Measurements from ENCODE around the gene LYPD4. TPM values are rescaled to one million over a fixed set of nuclear protein-coding genes. Genes with fewer than 3 reads are reported as not detected.
A peak's percentile ranks its signal among the peaks of the same experiment; 100 is the strongest.

LYPD4 gene
- total RNA-seq, 2 experiments from 2014 or later: not detected

- POLR2A ChIA-PET: interaction anchor here (0.7 to 3.6 kb wide), 6 partner anchors 10 to 60 kb away, joined by 3 to 18 read pairs (median 6); partner anchors contain the start of genes CD79A and RPS19
- H3K4me1 ChIP-seq (ENCODE audit: insufficient read depth, low read length, poor library complexity, severe bottlenecking): peaks cover 55% of the 10 kb centered on the region
Observed at GRCh38 chr19:41886761-41887710, 42.6 kb upstream of the LYPD4 start.

GRCh38 chr19:41883821-41884733, 39.6 kb upstream of the LYPD4 start:
- BruUV-seq (replicated peaks): no TSS peak
- POLR2A ChIA-PET: interaction anchor here (0.6 to 1.2 kb wide), 5 partner anchors 9 to 62 kb away, joined by 3 to 6 read pairs (median 3); no protein-coding TSS in a partner anchor
- peaks cover 49% of the 10 kb centered on the region for H3K79me2 ChIP-seq (ENCODE audit: insufficient read depth, low read depth, low read length)

More at GRCh38 chr19:41886761-41887710, 42.6 kb upstream of the LYPD4 start:
- intact Hi-C loops (cut with micrococcal nuclease; ENCODE audit: unreplicated experiment): loop anchor here (1.0 to 2.0 kb wide), 5 partner anchors 10 to 71 kb away; partner anchors contain the start of gene CD79A
- Histone ChIP-seq H3K4me2 (ENCODE audit: low read length) (peak overlapping the region; percentile 99), H2AFZ (ENCODE audit: low read length) (no peak overlapping the region), H4K20me1 (ENCODE audit: insufficient read depth, low read length) (no peaks in the 10 kb centered on the region), H3K9me2 (ENCODE audit: insufficient read depth, low read length) (no peaks in the 10 kb centered on the region), H3K4me3 (ENCODE audit: low read depth, low read length, poor library complexity, severe bottlenecking) (peak overlapping the region; percentile 97), H3K27ac (ENCODE audit: low read depth, low read length, poor library complexity, severe bottlenecking) (peak overlapping the region; percentile 88), H3K9me3 (ENCODE audit: low read length) (no peaks in the 10 kb centered on the region), H3K36me3 (ENCODE audit: insufficient read depth, low read length) (peaks cover 64% of the 10 kb centered on the region), H3K79me2 (ENCODE audit: insufficient read depth, low read depth, low read length) (peaks cover 37% of the 10 kb centered on the region)
- CTCF ChIA-PET (ENCODE audit: unreplicated experiment): interaction anchor here (0.9 to 1.1 kb wide), 2 partner anchors 14 to 50 kb away, joined by 3 to 4 read pairs; no protein-coding TSS in a partner anchor
- BruUV-seq (replicated peaks): no TSS peak
- peak; percentile 82 for DNase-seq (ENCODE audit: low spot score)
- no peak for TF ChIP-seq EZH2phosphoT487 (IDR thresholded peaks at IDR 0.05; ENCODE audit: borderline replicate concordance, low read depth, low read length)
- no peak for TF ChIP-seq CTCF (conservative IDR thresholded peaks at IDR 0.05; ENCODE audit: low read length)

More at GRCh38 chr19:41883821-41884733, 39.6 kb upstream of the LYPD4 start:
- Histone ChIP-seq H3K4me1 (ENCODE audit: insufficient read depth, low read length, poor library complexity, severe bottlenecking) (peaks cover 74% of the 10 kb centered on the region), H3K9me2 (ENCODE audit: insufficient read depth, low read length) (no peaks in the 10 kb centered on the region), H3K4me2 (ENCODE audit: low read length) (peak overlapping the region; percentile 99), H3K9me3 (ENCODE audit: low read length) (no peaks in the 10 kb centered on the region), H3K4me3 (ENCODE audit: low read depth, low read length, poor library complexity, severe bottlenecking) (peak overlapping the region; percentile 97), H3K27ac (ENCODE audit: low read depth, low read length, poor library complexity, severe bottlenecking) (peak overlapping the region; percentile 100), H2AFZ (ENCODE audit: low read length) (no peak overlapping the region), H4K20me1 (ENCODE audit: insufficient read depth, low read length) (no peaks in the 10 kb centered on the region), H3K36me3 (ENCODE audit: insufficient read depth, low read length) (peaks cover 61% of the 10 kb centered on the region)
- intact Hi-C loops (cut with micrococcal nuclease; ENCODE audit: unreplicated experiment): loop anchor here (2.0 kb wide), 1 partner anchor 25 kb away; no protein-coding TSS in a partner anchor
- CTCF ChIA-PET (ENCODE audit: unreplicated experiment): interaction anchor here (0.6 kb wide), 1 partner anchor 487 kb away, joined by 3 read pairs; no protein-coding TSS in a partner anchor
- TF ChIP-seq CTCF (conservative IDR thresholded peaks at IDR 0.05; ENCODE audit: low read length) (no peak), EZH2phosphoT487 (IDR thresholded peaks at IDR 0.05; ENCODE audit: borderline replicate concordance, low read depth, low read length) (no peak)
- DNase-seq (ENCODE audit: low spot score): peak; percentile 98

All from OCI-LY7 (cell line).